Retinal pigment epithelial cell (primary cell): Measurements from ENCODE around the gene PFDN4.
A peak's percentile ranks its signal among the peaks of the same experiment; 100 is the strongest.
"Not testable (repeated sequence)": the region's sequence is repeated elsewhere in the genome, so short reads cannot be mapped to it uniquely, and the experiment has no call there.

Experiments used
- DNase-seq: peaks from one replicate; pipeline ENCODE4 v3.0.0-alpha.2; 2010; ENCODE audit warnings: low read depth
- H3K4me3 ChIP-seq: 2 replicates; pipeline ENCODE4 v1.5.1; 2011; ENCODE audit warnings: mild to moderate bottlenecking, low read length, control low read depth, moderate library complexity
- TF ChIP-seq, protein P1 (sequence below): conservative IDR thresholded peaks from 2 replicates; pipeline ENCODE4 v1.5.1; 2011; ENCODE audit warnings: low read depth, low read length, control low read depth, inconsistent platforms

Gene PFDN4

DNA sequence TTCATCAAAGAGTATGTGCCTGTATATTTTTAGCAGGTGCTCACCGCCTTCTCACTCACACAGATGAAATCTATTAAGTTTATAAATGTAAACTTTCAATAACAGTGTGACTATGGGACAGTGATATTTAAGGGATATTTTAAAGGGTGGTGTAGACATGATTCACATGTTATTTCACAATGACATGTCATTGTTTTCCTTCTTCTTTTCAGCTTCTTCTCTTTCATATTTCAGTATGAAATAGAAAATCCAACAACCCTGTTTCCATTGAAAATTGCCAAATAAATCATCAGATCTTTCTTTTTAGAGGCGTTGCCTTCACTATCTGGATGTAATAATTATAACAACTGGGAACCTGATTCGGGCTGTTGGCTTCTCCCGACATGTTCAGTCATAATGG is 54.8 kb downstream of the PFDN4 start:
- DNase-seq: no peak
- TF ChIP-seq, protein P1, sequence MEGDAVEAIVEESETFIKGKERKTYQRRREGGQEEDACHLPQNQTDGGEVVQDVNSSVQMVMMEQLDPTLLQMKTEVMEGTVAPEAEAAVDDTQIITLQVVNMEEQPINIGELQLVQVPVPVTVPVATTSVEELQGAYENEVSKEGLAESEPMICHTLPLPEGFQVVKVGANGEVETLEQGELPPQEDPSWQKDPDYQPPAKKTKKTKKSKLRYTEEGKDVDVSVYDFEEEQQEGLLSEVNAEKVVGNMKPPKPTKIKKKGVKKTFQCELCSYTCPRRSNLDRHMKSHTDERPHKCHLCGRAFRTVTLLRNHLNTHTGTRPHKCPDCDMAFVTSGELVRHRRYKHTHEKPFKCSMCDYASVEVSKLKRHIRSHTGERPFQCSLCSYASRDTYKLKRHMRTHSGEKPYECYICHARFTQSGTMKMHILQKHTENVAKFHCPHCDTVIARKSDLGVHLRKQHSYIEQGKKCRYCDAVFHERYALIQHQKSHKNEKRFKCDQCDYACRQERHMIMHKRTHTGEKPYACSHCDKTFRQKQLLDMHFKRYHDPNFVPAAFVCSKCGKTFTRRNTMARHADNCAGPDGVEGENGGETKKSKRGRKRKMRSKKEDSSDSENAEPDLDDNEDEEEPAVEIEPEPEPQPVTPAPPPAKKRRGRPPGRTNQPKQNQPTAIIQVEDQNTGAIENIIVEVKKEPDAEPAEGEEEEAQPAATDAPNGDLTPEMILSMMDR: no peak
- no peak overlapping the region for H3K4me3 ChIP-seq

DNA sequence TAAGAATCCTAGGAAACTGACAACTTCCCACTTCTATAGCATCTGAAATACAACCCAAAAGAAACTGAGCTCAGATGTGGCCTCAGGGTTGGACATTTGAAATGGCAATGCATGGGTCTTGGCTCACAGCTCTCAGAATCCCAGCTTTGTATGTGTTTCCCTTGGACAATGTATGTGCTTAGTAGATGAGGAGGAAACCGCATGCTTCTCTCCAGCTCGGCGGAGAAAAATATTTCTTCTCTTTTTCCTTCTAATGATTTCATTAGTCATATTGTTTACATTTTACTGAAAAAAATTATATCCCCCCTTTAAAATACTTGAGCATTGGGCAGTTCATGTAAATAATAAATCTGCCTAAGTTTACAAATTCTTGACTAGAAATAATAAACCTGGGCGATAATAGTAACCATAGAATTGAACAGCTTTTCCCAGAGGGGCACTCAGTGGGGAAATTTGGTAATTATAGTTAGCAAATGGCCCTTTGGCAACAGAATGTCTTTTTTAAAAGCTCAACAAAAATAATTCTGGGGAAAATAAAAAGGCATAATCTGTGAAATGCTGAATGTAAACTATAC is 55.3 kb downstream of the PFDN4 start:
- H3K4me3 ChIP-seq: no peak overlapping the region
- DNase-seq: no peak
- TF ChIP-seq, protein P1: no peak

DNA sequence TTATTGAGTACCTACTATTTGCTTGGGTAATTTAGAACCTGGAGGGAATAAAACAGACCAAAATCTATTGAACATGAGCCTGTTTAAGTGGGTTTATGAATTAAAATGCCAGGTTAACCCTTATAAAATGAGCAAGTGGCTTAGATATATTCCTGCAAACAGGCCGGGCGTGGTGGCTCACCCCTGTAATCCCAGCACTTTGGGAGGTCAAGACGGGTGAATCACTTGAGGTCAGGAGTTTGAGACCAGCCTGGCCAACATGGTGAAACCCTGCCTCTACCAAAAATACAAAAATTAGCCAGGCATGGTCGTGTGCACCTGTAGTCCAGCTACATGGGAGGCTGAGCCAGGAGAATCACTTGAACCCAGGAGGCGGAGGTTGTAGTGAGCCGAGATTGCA is 57.9 kb downstream of the PFDN4 start:
- DNase-seq, H3K4me3 ChIP-seq: not testable (repeated sequence)

DNA sequence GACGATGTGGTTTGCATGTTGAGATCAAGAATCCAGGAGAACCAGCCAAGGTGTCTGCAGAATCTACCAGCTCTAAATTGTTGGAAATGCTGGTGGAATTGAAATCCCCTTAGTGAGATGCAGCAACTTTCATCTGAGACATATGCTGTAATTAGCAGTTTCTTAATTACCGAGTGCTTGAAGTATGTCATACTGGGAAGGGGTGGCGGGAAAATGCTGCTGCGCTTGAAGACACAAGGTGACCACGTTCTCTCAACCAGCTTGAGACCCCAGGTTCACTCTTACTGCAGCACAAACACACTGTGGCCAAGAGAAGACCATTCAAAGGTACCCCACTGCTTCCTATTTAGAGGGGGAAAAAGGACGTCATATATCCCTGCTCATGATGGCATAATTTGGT is 59.0 kb downstream of the PFDN4 start:
- TF ChIP-seq, protein P1: no peak
- H3K4me3 ChIP-seq: no peak overlapping the region
- DNase-seq: no peak

DNA sequence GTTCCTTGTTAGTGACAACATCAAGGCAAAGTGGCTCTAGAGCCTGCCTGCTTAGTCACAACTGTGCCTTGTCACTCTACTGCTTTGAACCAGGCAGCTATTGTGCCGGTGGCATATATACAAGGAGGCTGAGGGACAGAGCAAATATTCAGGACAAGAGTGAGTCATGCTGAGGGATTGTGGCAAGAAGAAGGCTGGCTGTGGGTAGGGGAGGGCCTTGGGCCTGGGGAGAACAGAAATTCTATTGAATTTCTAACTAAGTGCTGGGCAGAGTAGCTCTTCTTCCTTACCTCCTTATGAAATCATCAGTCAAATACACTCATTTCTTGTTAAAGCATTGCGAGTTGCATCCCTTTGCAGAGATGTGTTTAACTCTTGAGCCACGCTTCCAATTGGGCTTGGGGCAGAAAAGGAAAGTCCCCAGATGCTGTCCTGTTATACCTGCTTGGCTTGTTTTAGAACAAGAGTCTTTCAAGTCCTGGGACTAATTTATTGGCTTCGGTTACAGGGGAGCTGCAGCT is 59.7 kb downstream of the PFDN4 start:
- peak; percentile 8 for DNase-seq
- TF ChIP-seq, protein P1: no peak
- H3K4me3 ChIP-seq: no peak overlapping the region

DNA sequence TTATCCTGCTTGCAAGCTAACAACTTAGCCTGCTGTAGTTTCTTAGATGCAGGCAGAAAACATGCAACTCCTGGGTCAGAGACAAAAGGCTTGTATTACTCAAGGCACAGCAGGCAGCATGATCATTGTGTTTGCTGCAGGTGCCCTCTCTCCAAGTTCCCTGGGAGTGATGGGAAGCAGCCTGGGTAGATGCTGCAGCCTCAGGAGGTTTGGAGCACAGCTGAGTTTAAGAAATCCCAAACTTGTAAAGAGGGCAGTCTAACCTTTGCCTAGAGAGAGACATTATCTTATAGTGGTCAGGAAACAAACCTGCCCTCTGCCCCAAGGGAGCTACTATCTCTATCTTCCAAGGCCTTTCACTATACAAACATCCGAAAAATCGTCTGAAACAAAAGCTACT is 61.1 kb downstream of the PFDN4 start:
- DNase-seq: no peak
- no peak overlapping the region for H3K4me3 ChIP-seq
- TF ChIP-seq, protein P1: no peak
